ENCODE results near the gene FBXL7.

The FBXL7 gene

DNA sequence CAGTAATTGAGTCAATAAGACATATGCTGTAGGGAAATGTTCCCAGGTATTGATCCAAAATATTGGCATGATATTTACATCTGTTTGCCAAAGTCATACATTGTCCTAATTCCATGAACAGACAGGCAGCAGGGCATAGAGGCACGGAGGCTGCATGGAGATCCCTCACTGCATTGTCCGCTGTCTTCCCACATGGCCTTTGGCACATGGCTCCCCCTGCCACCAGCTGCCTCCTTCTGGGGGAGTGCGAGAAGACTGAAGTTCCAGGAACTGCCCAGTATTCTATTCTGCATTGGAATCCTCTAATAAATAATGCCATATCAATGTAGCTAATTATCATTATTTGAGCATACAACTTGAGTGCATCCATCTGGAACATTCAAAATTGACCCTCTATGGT lies 269.0 kb downstream of the FBXL7 start:
- no peak overlapping the region for H3K9ac ChIP-seq (ENCODE audit: low read length)
- H3K4me1 ChIP-seq (ENCODE audit: control insufficient read depth, insufficient read depth, low read length) = no peaks in the 10 kb centered on the region
- H3K9me3 ChIP-seq (ENCODE audit: control insufficient read depth, low read length) = no peaks in the 10 kb centered on the region
- H3K27me3 ChIP-seq (ENCODE audit: control insufficient read depth, insufficient read depth, low read length) = no peaks in the 10 kb centered on the region
- no peak overlapping the region for H3K4me3 ChIP-seq (ENCODE audit: low read length)
- H3K36me3 ChIP-seq (ENCODE audit: control insufficient read depth, insufficient read depth, low read length) = no peaks in the 10 kb centered on the region

DNA sequence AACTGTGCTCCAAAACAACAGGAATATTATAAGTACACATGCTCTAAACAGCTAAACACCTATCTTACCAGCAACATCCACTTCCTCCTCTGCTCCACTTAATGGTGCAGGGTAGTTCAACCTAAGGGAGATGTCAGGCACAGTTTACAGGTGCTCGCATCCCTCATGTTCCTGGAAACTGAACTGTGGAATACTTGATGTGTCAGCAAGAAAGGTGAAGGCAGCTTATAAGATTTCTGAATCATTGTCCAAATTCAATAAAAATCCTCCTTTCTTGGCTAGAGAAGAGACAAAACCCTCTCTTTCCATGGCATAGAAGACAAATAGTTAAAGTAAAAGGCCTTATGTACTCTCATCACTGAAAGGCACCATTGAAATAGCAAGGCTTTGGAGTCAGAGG lies 272.2 kb downstream of the FBXL7 start:
- H3K9me3 ChIP-seq (ENCODE audit: control insufficient read depth, low read length) = no peaks in the 10 kb centered on the region
- no peaks in the 10 kb centered on the region for H3K36me3 ChIP-seq (ENCODE audit: control insufficient read depth, insufficient read depth, low read length)
- no peak overlapping the region for H3K9ac ChIP-seq (ENCODE audit: low read length)
- H3K27me3 ChIP-seq (ENCODE audit: control insufficient read depth, insufficient read depth, low read length) = no peaks in the 10 kb centered on the region
- H3K4me3 ChIP-seq (ENCODE audit: low read length) = no peak overlapping the region
- H3K4me1 ChIP-seq (ENCODE audit: control insufficient read depth, insufficient read depth, low read length) = no peaks in the 10 kb centered on the region

DNA sequence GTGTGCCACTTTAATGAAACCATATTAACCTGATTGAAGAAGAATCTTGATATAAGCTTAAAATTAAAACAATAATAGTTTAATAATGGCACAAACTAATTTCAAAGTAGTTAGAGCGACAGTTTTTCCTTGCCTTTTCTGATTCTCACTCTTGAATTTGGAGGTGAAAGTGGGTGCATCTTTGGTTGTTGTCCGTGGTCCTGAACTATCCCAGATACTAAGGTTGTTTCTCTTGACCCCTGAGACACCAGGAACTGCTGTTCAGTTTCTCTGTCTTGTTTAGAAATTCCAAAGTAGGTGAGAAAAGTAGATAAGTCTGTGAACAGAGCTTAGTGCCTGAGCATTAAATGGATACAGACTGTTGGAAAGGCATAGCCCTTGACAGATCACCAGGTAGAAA lies 274.7 kb downstream of the FBXL7 start:
- Histone ChIP-seq H3K9ac (ENCODE audit: low read length) (no peak overlapping the region), H3K27me3 (ENCODE audit: control insufficient read depth, insufficient read depth, low read length) (no peaks in the 10 kb centered on the region), H3K9me3 (ENCODE audit: control insufficient read depth, low read length) (no peaks in the 10 kb centered on the region), H3K4me1 (ENCODE audit: control insufficient read depth, insufficient read depth, low read length) (no peaks in the 10 kb centered on the region), H3K36me3 (ENCODE audit: control insufficient read depth, insufficient read depth, low read length) (no peaks in the 10 kb centered on the region), H3K4me3 (ENCODE audit: low read length) (no peak overlapping the region)

DNA sequence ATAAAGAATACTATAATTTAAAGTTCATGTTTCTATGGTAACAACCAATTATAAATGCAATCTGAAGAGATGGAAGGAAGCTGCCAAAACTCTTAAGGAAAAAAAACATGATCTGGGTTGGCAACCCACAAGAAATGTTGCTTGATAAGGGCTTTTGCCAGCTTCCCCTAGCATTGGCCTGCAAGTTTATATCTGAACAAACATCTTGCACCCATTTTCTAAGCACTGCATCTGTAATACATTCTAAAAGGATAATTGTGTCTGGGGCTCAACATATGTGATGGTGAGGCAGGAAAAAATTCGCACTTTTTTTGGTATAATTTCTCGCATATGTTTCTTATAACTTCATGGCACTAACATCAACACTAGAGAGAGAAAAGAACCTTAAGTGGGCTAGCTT lies 276.4 kb downstream of the FBXL7 start:
- no peaks in the 10 kb centered on the region for H3K4me1 ChIP-seq (ENCODE audit: control insufficient read depth, insufficient read depth, low read length)
- H3K27me3 ChIP-seq (ENCODE audit: control insufficient read depth, insufficient read depth, low read length) = no peaks in the 10 kb centered on the region
- no peak overlapping the region for H3K4me3 ChIP-seq (ENCODE audit: low read length)
- H3K36me3 ChIP-seq (ENCODE audit: control insufficient read depth, insufficient read depth, low read length) = no peaks in the 10 kb centered on the region
- H3K9ac ChIP-seq (ENCODE audit: low read length) = no peak overlapping the region
- no peaks in the 10 kb centered on the region for H3K9me3 ChIP-seq (ENCODE audit: control insufficient read depth, low read length)

DNA sequence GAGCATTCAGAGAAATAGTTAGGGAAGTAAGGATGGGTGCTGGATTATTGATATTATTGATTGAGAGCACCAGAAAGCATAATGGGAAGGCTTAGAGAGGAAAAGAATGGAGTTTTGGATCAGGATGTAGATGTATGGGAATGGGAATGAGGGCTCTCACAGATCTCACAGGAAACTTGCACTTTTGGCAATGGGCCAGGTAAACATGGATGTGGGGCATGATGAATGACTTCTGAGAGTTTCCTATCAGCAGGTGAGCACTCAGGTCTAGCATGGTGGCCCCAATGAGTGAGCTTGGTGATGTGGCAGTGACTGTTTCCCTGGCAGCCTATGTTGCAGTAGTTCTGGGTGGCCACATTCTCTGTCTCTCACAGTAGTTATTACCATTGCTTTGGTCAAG lies 283.8 kb downstream of the FBXL7 start:
- H3K27me3 ChIP-seq (ENCODE audit: control insufficient read depth, insufficient read depth, low read length) = no peaks in the 10 kb centered on the region
- H3K36me3 ChIP-seq (ENCODE audit: control insufficient read depth, insufficient read depth, low read length) = no peaks in the 10 kb centered on the region
- no peak overlapping the region for H3K9ac ChIP-seq (ENCODE audit: low read length)
- H3K9me3 ChIP-seq (ENCODE audit: control insufficient read depth, low read length) = no peaks in the 10 kb centered on the region
- no peak overlapping the region for H3K4me3 ChIP-seq (ENCODE audit: low read length)
- no peaks in the 10 kb centered on the region for H3K4me1 ChIP-seq (ENCODE audit: control insufficient read depth, insufficient read depth, low read length)

DNA sequence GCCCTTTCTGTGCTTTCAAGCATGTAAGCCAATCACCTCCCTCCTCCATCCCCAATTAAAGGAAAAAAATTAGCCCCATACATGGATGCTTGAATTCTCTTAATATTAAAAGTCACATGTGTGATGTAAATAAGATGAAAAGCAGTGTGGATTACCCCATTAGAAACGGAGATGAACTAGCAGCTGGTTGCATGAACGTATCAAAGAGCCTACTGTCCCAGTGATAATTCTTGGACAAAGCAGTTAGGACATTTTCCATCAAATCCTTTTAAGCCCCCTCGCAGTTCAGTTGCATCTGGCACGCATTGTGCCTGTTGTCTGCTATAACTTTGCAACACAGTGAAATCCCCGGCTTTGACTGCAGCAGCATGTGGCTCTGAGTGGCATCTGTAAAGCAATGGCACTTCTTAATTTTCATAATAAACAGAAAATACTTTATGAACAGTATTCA lies 285.6 kb downstream of the FBXL7 start:
- no peak overlapping the region for H3K9ac ChIP-seq (ENCODE audit: low read length)
- H3K27me3 ChIP-seq (ENCODE audit: control insufficient read depth, insufficient read depth, low read length) = no peaks in the 10 kb centered on the region
- no peaks in the 10 kb centered on the region for H3K9me3 ChIP-seq (ENCODE audit: control insufficient read depth, low read length)
- no peaks in the 10 kb centered on the region for H3K4me1 ChIP-seq (ENCODE audit: control insufficient read depth, insufficient read depth, low read length)
- no peaks in the 10 kb centered on the region for H3K36me3 ChIP-seq (ENCODE audit: control insufficient read depth, insufficient read depth, low read length)
- H3K4me3 ChIP-seq (ENCODE audit: low read length) = no peak overlapping the region

DNA sequence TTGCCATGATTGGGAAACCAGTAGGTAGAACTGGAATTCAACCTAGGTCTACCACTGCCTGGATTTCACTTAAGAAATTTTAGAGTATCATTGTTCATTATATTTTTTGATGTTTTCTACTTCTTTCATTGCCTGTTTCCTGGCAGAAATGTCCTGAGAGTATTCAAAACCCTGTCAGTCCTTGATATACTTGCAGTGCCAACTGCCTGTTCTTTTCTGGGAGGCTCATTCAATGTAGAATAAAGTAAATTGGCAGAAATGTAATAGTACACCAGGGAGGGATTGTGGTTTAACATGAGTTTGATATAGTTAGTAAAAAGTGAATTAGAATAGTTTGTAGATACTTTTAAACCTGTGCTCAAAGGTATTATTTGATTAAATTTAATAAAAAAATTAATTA lies 286.3 kb downstream of the FBXL7 start:
- Histone ChIP-seq H3K4me3 (ENCODE audit: low read length) (no peak overlapping the region), H3K4me1 (ENCODE audit: control insufficient read depth, insufficient read depth, low read length) (no peaks in the 10 kb centered on the region), H3K9ac (ENCODE audit: low read length) (no peak overlapping the region), H3K36me3 (ENCODE audit: control insufficient read depth, insufficient read depth, low read length) (no peaks in the 10 kb centered on the region), H3K27me3 (ENCODE audit: control insufficient read depth, insufficient read depth, low read length) (no peaks in the 10 kb centered on the region), H3K9me3 (ENCODE audit: control insufficient read depth, low read length) (no peaks in the 10 kb centered on the region)

DNA sequence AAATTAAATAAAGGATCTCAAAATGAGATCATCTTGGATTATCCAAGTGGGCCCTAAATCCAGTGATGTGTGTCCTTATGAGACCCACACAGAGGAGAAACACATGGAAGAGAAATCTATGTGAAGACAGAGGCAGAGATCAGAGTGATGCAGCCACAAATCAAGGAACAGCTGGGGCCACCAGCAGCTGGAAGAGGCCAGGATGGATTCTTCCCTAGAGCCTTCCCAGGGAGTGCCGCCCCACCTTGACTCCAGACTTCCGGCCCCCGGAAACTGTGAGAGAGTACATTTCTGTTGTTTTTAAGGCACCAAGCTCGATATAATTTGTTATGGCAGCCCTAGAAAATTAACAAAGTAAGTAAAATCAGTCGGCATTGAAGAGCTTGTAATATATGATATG lies 286.9 kb downstream of the FBXL7 start:
- no peaks in the 10 kb centered on the region for H3K9me3 ChIP-seq (ENCODE audit: control insufficient read depth, low read length)
- no peaks in the 10 kb centered on the region for H3K27me3 ChIP-seq (ENCODE audit: control insufficient read depth, insufficient read depth, low read length)
- no peak overlapping the region for H3K4me3 ChIP-seq (ENCODE audit: low read length)
- no peaks in the 10 kb centered on the region for H3K4me1 ChIP-seq (ENCODE audit: control insufficient read depth, insufficient read depth, low read length)
- H3K9ac ChIP-seq (ENCODE audit: low read length) = no peak overlapping the region
- no peaks in the 10 kb centered on the region for H3K36me3 ChIP-seq (ENCODE audit: control insufficient read depth, insufficient read depth, low read length)

DNA sequence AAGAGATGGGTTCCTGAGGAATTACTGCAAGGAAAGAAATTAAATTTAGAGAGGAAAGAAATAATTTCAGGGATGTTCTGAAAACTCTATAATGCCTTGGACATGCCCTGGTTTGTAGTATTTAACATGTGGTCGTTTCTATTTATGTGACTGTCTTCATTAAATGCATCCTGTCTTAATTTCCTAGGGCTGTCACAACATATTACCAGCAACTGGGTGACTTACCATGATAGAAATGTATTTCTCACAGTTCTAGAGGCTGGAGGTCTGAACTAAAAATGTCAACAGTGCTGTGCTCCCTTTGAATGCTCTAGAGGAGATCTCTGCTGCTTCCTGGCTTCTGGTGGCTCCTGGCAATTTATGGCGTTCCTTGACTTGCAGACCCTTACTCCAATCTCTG lies 287.7 kb downstream of the FBXL7 start:
- H3K36me3 ChIP-seq (ENCODE audit: control insufficient read depth, insufficient read depth, low read length) = no peaks in the 10 kb centered on the region
- H3K4me1 ChIP-seq (ENCODE audit: control insufficient read depth, insufficient read depth, low read length) = no peaks in the 10 kb centered on the region
- no peak overlapping the region for H3K4me3 ChIP-seq (ENCODE audit: low read length)
- no peaks in the 10 kb centered on the region for H3K9me3 ChIP-seq (ENCODE audit: control insufficient read depth, low read length)
- no peak overlapping the region for H3K9ac ChIP-seq (ENCODE audit: low read length)
- no peaks in the 10 kb centered on the region for H3K27me3 ChIP-seq (ENCODE audit: control insufficient read depth, insufficient read depth, low read length)

DNA sequence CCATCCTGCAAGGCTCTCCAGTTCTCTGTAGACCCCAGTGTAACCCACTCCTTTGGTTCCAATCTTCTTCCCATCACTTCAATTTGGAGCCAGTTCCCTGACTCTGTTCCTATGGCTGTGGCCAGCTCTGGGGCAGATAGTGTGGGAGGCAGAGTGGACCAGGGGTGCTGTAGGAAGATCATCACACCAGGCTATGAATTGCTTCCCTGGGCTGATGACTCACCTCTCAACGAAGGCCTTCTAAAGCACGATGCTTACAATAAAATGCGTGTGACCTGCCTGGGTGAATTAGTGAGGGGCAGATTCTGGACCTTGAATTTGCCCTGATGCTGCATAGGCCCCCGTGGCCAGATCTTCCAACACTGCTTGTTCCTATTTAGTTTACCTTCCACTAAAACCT lies 289.7 kb downstream of the FBXL7 start:
- no peak overlapping the region for H3K4me3 ChIP-seq (ENCODE audit: low read length)
- no peaks in the 10 kb centered on the region for H3K36me3 ChIP-seq (ENCODE audit: control insufficient read depth, insufficient read depth, low read length)
- H3K4me1 ChIP-seq (ENCODE audit: control insufficient read depth, insufficient read depth, low read length) = no peaks in the 10 kb centered on the region
- no peak overlapping the region for H3K9ac ChIP-seq (ENCODE audit: low read length)
- H3K9me3 ChIP-seq (ENCODE audit: control insufficient read depth, low read length) = no peaks in the 10 kb centered on the region
- H3K27me3 ChIP-seq (ENCODE audit: control insufficient read depth, insufficient read depth, low read length) = no peaks in the 10 kb centered on the region

DNA sequence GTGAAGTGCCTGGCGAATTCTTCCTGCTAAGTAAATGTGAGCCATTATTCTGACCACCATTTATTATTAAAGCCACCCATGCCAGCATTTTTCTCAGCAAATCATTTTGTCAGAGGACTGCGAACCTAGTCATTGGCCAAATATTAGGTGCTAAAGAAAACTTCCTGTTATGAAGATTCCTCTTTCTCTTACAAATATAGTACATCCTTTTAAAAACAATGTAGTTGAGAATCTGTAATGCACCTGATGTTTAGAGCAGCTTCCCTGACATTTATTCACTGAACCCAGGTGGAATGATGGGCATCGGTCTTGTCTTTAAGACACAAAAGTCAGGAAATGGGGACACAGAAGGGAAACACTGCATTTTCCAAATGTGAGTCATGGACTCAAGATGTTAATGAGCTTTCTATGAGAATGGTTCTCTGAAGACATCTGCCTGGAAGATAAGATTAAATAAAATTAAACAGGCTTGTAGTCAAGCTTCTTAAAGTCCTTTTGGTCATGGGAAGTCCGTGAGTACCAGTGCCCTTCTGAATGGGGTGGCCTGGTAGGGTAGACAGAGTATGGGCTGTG lies 290.6 kb downstream of the FBXL7 start:
- Histone ChIP-seq H3K27me3 (ENCODE audit: control insufficient read depth, insufficient read depth, low read length) (no peaks in the 10 kb centered on the region), H3K36me3 (ENCODE audit: control insufficient read depth, insufficient read depth, low read length) (no peaks in the 10 kb centered on the region), H3K4me3 (ENCODE audit: low read length) (no peak overlapping the region), H3K4me1 (ENCODE audit: control insufficient read depth, insufficient read depth, low read length) (no peaks in the 10 kb centered on the region), H3K9me3 (ENCODE audit: control insufficient read depth, low read length) (no peaks in the 10 kb centered on the region), H3K9ac (ENCODE audit: low read length) (no peak overlapping the region)

DNA sequence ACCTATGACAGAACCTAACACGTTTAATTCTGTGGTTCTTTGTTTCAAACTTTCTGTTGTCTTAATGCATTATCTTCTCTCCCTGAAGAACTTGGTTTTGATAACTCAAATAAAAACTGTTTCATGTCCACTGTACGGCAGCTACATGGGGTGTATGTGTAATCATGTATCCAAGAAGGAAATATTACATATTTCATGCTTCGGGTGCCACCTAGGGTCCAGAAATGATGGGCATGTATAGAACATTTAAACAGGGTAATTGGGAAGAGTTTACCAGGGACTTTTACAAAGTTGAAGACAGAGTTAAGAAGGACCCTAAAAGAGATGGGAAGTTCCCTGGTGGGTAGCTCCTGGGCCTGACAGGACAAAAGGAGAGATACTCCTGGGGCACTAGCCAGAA lies 291.3 kb downstream of the FBXL7 start:
- Histone ChIP-seq H3K9ac (ENCODE audit: low read length) (no peak overlapping the region), H3K27me3 (ENCODE audit: control insufficient read depth, insufficient read depth, low read length) (no peaks in the 10 kb centered on the region), H3K4me3 (ENCODE audit: low read length) (no peak overlapping the region), H3K36me3 (ENCODE audit: control insufficient read depth, insufficient read depth, low read length) (no peaks in the 10 kb centered on the region), H3K9me3 (ENCODE audit: control insufficient read depth, low read length) (no peaks in the 10 kb centered on the region), H3K4me1 (ENCODE audit: control insufficient read depth, insufficient read depth, low read length) (no peaks in the 10 kb centered on the region)

DNA sequence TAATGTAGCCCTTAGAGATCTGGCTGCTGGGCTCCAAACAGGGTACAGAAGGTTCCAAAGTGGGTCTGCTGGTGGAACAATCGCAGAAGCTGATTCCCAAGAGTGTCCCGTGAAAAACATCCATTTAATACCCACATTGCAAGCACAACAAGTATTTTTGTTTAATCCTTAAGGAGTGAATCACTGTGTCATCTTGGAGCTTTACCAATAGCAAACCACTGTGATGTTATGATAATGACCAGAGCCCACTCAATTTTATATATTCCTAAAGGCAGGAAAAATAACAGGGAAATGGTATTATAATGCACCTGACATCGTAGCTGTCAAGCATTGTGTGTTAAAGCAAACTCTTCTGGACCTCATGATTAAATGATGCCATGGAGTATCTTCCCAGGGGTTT lies 291.9 kb downstream of the FBXL7 start:
- no peak overlapping the region for H3K4me3 ChIP-seq (ENCODE audit: low read length)
- no peaks in the 10 kb centered on the region for H3K4me1 ChIP-seq (ENCODE audit: control insufficient read depth, insufficient read depth, low read length)
- no peak overlapping the region for H3K9ac ChIP-seq (ENCODE audit: low read length)
- no peaks in the 10 kb centered on the region for H3K9me3 ChIP-seq (ENCODE audit: control insufficient read depth, low read length)
- H3K36me3 ChIP-seq (ENCODE audit: control insufficient read depth, insufficient read depth, low read length) = no peaks in the 10 kb centered on the region
- no peaks in the 10 kb centered on the region for H3K27me3 ChIP-seq (ENCODE audit: control insufficient read depth, insufficient read depth, low read length)
